Pons (tissue), 1 donor: ENCODE measurements around the gene GRIK3.
A peak's percentile ranks its signal among the peaks of the same experiment; 100 is the strongest.

Source experiments
- DNase-seq: peaks from one replicate; pipeline ENCODE4 v3.0.0-alpha.2; 2016; ENCODE audit warnings: low spot score

The GRIK3 gene

DNA sequence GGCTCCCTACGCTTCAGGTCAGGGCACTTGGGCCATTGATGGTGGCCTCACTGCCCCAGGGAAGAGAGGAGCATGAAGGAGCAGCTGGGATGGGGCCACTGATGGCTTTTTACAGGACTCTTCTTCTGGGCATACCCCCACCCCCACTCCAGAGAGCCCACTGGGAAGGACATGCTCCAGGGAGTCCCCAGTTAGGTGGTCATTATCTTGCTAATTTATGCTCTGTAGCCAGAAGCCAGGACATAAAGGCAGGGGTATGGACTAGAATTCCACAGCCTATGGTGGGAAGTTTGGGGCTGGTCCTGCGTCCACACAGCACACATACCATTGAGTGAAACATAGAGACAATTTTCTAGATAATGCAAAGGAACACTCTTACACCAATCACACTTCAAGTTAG lies 8.8 kb upstream of the GRIK3 start:
- no peak for DNase-seq

DNA sequence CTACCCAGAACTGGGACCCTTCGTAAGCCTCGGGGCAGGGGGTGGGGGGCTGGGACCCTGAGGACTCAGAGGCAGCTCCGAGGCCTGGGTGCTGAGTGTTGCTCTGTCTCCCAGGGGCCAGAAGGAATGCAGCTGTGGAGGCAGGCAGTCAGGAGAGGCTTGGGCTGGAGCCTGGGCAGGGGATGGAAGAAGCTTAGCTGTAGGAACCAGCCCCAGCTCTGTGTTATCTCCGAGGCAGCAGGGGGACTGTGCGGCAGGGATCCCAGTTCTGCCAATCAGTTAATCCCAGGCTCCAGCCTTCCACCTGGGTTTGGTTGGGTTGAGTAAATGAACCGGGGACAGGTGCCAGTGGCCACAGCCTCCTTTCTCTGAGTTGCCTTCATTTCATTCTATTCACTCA lies 8.2 kb upstream of the GRIK3 start:
- DNase-seq, result no peak

DNA sequence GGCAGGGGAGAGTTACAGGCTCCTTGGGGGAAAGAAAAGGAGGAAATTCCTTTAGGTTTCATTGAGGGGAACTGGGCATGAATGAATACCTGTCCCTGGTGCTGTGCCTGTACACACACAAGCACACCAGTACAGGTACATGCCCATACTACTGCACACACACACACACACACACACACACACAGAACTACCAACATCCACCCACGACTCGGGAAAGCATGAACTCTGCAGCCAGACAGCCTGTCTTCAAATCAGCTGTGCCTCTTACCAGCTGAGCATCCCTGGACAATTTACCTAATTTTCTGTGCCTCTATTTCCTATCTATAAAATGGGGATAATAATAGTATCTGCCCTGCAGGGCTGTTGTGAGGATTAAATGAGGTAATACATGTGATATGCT lies 7.2 kb upstream of the GRIK3 start:
- no peak for DNase-seq

DNA sequence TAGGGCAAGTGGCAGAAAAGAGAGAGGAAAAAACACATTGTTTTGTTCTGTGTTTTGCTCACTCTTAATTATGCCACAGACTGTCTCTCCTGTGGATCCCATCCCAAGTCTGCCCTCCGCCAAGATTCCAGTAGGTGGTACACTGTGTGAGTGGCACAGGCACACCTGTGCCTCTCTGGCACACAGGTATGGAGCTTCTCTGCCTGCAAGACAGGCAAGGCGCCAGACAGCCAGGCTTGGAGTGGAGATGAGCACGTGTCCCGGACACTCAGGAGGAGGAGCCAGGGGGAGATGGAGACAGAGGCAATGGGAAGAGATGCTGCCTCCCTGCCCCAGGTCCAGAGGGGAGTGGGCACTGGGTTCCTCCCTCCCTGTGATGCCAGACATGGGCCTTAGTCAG lies 6.5 kb upstream of the GRIK3 start:
- DNase-seq, result no peak

DNA sequence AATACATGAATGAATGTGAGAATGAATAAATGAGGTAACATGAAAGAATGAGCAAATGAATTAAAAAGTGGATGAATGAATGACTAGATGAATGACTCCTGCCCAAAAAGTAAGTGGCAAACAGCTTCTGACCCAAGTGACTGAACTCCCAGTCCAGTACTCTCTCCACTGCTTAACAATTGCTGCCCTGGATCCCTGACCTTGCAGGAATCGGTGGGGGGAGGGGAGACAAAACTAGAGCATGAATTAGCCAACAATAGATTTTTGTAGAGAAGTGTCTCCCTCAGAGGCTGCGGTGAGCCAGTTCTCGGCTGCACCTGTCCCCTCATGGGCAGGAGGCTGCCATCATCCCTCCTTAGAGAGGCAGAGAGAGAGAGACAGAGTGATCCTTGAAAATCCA lies 5.9 kb upstream of the GRIK3 start:
- DNase-seq, result no peak

DNA sequence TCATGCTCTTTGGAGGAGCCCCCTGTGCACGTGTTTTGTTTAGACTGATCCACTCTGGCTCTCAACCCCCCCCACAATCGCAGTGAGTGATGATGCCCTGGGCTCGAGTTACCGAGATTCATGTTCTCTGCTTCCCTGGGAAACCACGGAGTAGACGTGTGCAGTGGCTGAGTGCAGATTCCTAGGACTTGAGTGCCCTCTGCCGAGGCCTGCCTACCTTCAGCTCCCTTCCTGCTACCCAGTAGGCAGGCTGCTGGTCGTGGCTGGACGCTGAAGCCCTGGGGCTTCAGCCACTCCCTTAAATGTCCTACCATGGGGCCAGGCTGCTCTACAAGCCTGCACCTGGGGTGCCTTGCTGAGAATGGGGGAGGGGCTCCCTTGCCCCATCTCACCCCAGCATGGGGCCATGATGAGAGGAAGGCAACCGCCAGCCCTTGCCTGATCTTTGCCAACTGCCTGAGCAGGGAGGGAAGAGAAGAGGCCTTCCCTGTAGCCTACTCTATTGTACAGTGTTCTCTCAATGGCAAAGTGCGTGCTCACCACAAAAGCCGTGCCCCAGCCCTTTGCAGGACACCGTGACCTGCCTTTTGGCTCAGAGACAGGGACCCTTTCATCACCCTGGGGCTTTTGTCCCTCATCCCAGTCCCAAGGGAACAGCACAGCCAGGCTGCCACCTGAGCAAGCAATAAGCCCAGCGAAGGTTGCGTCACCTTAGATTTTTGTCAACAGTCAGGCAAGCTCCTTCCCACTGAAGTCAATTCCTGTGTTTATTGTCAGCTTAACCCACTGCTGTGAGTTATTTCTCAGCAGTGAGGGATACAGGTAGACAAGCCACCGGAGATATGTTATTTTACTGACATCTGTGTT lies 4.1 kb upstream of the GRIK3 start:
- peak; percentile 85 for DNase-seq

DNA sequence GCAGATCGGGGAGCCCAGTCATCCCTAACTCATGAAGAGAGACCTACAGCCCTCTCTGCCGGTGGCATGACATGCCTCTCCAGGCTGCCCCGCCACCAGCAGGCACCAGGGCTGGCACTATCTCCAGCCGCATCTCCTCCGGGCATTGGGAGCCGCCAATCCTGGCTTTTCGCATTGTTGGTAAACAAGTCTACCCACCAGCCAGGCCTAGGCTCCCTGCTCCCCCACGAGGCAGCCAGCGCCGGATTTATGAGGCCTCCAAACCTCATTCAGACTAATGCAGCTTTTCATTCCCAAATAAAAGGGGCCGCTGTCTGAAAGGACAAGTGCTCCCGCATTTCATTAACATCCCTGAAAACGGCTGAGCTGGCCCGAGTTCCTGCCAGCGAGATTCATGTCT lies 3.4 kb upstream of the GRIK3 start:
- DNase-seq, result peak; percentile 62

DNA sequence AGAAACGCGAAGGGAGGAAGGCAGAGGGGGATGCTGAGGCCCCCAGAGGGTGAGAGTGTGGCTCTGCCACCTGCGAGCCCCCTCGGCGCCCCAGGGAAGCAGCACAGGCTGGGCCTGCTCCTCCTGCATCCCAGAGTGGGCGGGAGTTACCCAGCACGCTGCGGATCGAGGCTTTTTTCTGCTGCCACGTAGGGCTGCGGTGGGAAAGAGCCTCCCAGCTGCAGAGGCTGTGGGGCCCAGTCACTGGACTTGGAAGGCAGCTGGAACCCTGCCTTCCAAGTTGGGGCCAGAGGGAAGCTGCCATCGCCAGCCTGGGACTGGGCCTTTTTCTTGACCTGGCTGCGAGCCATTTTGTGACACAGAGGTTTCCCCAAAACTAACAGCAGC lies 2.3 kb upstream of the GRIK3 start:
- DNase-seq, result peak; percentile 25

DNA sequence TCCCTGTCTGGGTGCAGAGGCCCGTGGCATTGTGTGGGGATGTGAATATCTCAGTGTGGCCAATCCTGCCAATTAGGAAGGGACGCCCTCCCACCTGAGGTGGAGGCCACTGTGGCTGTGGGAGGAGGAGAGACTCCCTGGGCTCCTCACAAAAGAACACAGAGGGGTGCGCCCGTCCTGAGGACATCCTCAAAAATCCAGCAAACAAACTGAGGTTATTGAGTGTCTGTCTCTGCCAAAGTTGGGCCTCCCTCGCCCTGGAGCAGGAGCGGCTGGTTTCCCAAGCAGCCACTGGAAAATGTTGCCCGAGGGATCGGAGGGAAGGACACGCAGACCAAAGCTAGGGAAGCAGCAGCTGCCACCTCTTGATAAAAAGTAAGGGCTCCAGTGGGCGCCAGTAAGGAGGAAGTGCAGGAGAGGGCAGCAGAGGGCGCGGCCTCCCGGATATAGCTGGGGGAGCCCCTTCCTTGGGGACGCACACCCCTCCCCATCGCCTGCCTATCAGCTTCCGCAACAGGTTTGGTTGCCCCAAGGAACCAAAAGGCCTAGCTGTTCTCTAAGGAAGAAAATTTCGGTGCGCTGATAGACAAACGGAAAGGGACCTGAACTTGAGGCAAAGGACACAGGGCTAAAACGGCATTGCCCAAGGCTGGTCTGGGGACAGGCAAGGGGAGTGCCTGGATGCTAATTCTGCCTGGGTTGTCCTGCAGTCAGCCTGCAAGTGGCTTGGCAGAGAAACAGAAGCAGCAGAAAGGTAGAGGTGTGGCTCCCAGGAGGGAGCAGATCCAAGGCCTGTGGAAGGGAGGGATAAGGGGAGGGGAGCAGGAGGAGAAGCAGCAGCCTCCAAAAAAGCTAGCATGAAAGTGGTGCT lies 1.7 kb upstream of the GRIK3 start:
- DNase-seq, result no peak

DNA sequence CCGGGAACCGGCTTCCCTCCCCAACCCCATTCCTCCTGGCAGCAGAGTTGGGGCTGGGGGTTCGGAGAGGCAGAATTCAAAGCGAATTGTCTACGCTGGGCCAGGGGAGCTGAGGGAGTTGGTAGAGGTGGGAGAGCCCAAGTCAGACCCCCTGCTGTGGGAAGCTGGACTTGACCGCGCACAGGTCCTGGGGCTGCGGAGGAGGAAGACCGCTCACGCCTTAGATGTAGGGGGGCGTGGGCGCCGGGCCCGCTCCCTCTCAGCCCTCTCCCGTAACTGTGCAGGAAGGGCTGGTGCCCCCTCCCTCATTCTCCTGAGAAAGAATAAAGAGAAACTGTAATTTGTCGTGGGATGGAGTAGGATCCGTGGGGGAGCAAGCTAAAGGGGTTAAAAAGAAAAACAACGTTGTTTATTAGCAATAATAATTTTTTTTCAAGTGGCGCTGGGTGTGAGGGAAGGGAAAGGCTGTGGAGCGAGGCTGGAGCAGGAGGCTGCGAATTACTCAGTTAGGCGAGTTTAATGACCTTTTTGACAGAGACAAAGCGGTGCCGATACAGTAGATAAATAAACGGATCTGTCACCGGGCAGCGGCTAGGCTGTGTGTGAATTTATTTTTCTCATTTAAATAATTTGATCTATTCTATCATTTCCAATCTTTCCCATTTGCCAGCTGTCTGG lies 838 bp upstream of the GRIK3 start:
- no peak for DNase-seq

DNA sequence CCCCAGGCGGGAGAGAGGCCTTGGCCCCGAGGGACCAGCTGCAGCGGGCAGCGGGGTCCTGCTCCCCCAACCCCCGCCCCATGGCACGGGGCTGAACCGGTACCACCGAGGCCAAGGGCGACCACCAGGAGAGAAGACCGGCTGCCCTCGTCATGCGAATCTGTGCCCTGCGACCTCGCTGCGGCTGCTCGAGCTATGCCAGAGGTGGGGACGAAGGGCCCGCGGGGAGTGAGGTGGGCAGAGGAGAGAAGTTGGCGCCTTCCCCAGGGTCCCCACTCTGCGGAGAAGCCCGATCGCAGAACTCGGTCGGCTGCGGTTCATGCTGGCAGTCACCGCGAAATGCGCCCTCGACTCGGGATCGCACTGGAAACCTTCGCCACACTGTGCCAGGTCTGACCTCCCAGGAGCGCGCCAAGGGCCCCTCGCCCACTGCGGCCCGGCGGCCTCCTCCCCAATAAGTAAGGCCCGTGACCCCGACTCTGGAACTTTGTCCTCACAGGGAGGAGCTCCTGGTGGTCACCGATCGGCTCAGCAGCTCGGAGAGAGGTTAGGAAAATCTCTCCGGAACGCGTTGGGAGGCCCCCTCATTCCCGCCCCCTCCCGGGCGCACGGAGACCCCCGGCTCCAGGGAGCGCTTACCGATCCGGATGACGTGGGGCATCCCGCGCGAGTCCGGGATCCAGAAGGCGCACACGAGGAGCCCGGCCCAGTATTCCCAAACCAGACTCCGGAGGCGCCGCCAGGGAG lies 787 bp downstream of the GRIK3 start:
- no peak for DNase-seq

DNA sequence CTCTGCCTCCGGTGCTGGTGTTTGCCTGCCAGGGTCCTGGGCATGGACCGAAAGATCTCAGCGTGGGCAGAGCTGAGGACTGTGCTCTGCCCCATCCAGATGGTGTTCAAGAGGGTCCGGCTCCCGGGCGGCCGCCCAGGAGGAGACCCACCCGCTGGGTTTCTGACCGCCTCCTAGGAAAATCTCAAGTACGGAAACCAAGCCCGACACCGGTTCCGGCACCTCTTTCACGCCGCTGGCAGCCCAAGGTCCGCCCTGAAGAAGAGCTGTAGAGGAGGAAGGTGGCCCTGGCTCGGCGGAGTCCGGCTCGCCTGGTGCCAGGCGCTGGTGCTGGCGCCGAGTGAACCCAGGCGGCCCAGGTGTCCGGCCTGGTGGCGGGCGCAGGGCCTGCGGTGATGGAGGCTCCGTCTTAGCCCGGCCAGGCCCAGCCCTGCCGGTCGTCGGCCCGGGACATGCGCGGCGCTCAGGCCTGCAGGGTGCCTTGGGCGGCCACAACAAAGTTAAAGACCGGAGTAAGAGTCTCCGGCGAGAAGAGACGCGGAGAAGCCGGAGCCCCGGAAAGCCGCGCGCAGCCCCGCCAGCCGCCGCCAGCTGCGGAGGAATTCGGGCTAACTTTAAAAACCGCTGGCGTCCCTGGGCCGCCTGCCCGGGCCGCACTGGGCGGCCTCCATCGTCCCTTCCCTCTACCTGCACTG lies 1.5 kb downstream of the GRIK3 start:
- DNase-seq, result no peak

DNA sequence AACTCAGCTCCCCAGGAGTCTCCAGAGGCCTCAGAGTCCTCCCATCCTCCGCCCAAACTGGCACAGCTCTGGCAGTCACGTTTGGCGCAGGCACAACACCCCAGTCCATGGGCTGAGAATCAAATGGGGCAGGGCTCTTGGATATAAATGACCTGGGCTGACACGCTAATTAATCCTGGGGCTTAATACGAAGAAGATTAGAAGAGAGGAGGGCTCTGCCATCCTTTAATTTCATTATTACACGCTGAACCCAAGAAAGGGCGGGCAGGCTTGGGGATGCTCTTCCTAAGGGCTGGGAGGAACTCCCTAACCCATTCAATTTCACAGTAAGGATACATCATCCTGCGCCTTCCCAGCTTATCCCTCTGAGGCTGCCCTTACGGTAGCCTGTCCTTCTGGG lies 2.4 kb downstream of the GRIK3 start:
- DNase-seq, result no peak

DNA sequence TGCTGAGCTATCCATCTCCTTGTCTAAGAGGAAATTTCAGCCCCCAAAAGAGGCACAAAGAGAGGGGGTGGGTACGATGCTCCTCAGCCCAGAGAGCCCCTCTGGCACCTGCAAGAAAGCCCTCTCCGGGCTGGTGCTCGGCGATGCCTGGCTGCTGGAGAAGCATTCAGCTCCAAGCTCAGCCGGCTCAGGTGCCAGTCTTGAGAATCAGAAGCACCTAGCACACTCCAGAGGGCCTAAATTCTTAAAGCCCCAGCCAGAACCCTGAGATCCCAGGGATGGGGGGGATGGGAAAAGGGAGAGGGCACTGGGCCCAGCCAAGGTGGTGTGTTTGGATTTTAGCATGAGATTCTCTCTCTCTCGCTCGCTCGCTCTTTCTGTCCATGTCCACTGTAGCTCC lies 2.9 kb downstream of the GRIK3 start:
- no peak for DNase-seq

DNA sequence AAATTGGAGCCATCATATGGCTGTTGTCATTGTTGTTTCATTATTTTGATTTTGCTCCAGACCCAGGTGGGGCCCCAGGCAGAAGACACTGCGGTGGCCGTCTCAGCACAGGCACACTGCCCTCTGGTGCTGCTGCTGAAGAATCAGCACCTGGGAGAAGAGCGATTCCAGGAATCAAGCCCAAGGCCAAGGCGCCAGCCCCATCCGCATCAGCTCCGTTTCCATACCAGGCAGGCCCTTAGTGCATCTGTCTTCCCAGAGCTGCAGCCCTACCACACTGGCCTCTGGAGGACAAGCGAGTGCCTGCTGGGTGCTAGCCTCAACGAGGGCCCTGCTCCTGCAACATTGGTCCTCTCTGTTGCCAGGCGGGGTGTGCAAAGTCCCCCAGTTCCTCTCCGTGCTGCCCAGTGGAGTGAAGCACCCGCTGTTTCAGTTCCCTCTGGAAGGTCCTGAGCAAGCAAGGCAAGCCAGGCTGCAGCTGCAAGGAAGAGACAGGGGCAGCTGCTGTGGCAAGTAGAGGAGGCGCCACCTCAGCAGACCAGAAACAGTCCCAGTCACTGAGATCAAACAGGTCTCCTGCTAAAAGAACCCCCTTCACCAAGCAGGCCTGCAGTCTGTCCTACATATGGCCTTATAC lies 5.2 kb downstream of the GRIK3 start:
- no peak for DNase-seq

DNA sequence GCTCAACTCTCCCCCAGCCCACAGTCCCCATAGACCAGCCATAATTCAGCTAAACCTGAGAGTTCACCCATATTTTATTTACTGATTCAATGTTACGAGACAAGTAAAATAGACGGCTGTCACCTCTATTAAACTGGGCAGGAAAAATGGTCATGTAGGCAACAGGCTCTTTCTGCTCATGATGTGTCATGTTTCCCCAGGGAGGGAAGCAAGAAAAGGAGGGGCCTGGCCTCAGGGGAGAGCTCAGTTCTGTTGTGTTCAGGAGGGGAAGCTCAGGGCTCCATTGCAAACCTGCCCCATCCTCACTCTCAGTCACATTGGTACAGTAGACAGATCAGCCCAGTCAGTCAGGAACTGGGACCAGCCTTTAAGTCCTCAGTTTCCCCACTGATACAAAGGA lies 12.8 kb downstream of the GRIK3 start:
- no peak for DNase-seq

DNA sequence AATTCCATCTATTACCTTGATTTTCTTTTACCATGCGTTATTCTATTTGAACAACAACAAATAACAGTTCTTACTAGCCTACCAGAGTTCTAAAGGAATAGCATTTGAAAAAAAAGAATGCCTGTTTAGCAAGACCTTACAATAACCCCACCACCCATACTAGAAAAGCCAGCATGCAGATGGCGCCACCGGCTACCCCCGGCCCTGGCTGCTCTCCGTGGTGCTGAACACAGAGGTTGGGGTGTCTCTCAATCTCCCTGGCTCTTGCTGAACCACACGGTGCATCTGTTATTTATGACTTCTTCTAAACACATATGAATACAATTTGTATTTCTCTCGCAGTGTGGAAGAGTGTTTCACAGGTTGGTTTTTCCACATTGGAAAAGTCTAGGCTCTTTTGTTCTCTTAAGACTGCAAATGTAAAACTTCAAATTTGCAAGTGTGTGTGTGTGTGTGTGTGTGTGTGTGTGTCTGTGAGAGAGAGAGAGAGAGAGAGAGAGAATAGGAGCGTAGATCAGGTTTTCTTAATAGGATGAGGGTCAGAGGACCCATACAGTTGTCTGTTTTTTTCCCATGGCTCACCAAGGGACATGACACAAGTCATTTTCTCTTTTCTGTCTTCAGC lies 13.6 kb downstream of the GRIK3 start:
- DNase-seq, result no peak

DNA sequence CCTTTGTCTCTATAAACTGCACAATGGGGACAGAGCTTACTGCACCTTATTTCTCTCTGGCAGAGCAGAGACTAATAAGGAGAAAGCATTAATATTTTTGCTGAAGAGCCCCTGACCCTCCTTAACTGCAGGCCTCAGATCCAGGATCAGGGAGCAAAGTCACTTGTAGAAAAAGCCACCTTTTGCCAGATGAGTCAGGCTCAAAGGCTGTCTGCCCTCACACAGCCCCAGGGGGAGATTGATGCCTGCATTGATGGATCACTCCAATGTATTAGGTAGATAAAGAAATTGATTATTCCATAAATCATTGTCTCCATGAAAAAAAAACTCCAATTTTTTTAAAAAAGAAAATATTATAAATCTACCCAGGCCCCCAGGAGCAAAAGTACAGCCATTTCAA lies 15.8 kb downstream of the GRIK3 start:
- no peak for DNase-seq

DNA sequence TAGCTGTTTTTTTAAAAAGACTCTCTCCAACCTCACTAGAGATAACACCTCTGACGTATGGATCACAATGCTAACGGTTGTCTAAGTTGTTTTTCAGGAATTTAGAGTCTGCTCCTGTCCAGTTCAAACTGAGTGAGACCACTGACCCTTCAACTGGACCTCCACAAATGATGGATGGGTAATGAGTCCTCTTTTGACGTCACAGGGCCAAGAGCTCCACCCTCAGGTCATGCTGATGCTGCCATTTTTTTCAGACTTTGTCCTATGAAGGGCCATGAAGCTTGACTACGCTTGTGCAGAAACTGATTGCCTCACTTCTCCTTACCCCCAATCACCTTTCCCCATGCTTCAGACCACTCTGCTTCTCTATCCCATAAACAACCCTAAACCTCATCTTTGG lies 16.6 kb downstream of the GRIK3 start:
- no peak for DNase-seq

DNA sequence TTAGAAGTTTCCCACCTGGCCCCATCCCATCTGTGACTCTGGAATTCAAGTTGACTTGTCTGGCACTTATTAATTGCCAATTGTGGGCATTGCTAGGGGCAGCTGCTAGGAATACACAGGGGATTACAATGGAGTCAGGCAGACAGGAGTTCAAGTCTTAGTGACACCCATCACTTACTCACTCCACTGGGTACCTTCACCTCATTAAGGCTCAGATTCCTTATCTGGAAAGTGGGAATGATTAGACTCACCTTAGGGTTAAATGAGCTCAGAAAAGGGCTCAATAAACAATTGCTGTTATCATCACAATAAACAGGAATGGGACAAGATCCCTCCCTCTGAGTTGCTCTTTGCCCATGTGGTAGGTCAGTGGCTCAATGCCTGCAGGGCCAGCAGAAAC lies 18.2 kb downstream of the GRIK3 start:
- DNase-seq, result no peak

DNA sequence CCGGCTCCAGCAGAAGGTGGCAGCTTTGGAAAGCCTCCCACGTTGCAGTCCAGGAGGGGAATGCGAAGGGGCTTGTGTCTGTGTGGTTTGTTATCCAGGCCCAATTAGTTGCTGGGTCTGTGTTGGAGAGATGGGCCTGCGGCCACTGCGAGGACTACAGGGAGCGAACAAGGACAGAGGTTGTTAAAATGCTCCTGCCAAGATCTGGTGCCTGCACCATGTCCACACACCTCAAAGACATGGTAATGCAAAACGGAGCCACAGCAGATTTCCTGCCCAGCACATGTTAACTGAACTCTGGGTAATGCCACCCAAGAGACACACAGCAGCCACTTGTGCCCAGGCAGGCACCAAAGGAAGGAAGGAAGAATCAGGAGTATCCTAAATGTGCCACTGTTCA lies 18.6 kb downstream of the GRIK3 start:
- no peak for DNase-seq
